Measurements from ENCODE around the gene NEK5. TPM values are rescaled to one million over a fixed set of nuclear protein-coding genes. Genes with fewer than 3 reads are reported as not detected.
"Not testable (repeated sequence)": the region's sequence is repeated elsewhere in the genome, so short reads cannot be mapped to it uniquely, and the experiment has no call there.

Gene NEK5
- total RNA-seq, 1 experiment from 2014 or later: 0.39 TPM

DNA sequence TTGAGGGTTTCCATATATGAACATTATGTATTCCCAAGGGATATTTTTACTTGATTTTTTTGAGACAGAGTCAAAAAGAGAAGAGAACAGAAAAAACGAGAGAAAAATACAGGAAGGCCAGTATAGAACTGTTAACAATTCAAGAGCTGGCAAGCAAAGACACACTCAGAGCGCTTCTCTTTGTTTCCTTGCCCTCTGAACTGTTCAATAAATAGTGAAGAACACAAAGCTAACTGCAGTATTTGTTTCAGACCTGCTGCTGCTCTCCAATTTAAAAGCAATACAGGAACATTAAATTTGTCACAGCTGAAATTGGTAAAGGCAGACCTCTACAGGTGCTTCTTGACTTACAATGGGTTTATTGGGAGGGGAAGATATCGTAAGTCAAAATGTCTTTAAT is 44.5 kb upstream of the NEK5 start:
- Mint-ChIP-seq H3K4me1 (ENCODE audit: low read depth, unreplicated experiment) (peaks cover 17% of the 10 kb centered on the region), H3K27ac (ENCODE audit: unreplicated experiment) (no peak overlapping the region), H3K36me3 (ENCODE audit: insufficient read depth, unreplicated experiment) (peaks cover 32% of the 10 kb centered on the region), H3K9me3 (ENCODE audit: unreplicated experiment) (no peaks in the 10 kb centered on the region), H3K4me3 (ENCODE audit: unreplicated experiment) (no peak overlapping the region), H3K27me3 (ENCODE audit: insufficient read depth, unreplicated experiment) (no peaks in the 10 kb centered on the region)
- Histone ChIP-seq H3K9me3 (no peaks in the 10 kb centered on the region), H3K4me3 (ENCODE audit: low read depth, low read length) (no peak overlapping the region), H3K27me3 (replicated peaks; ENCODE audit: control insufficient read depth, insufficient read depth, low read length) (no peaks in the 10 kb centered on the region), H3K4me1 (peaks cover 18% of the 10 kb centered on the region), H3K36me3 (ENCODE audit: control insufficient read depth, insufficient read depth, low read length) (0 out of 2 replicates have a peak, but pooled peaks cover 1% of the 10 kb centered on the region)
- ChIA-PET CTCF (no interaction called here), POLR2A (no interaction called here)
- intact Hi-C loops (cut with micrococcal nuclease; ENCODE audit: unreplicated experiment): no loop called here
- no TSS peak for BruUV-seq (replicated peaks)
- no peak for DNase-seq
- TF ChIP-seq, protein P1, sequence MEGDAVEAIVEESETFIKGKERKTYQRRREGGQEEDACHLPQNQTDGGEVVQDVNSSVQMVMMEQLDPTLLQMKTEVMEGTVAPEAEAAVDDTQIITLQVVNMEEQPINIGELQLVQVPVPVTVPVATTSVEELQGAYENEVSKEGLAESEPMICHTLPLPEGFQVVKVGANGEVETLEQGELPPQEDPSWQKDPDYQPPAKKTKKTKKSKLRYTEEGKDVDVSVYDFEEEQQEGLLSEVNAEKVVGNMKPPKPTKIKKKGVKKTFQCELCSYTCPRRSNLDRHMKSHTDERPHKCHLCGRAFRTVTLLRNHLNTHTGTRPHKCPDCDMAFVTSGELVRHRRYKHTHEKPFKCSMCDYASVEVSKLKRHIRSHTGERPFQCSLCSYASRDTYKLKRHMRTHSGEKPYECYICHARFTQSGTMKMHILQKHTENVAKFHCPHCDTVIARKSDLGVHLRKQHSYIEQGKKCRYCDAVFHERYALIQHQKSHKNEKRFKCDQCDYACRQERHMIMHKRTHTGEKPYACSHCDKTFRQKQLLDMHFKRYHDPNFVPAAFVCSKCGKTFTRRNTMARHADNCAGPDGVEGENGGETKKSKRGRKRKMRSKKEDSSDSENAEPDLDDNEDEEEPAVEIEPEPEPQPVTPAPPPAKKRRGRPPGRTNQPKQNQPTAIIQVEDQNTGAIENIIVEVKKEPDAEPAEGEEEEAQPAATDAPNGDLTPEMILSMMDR (IDR thresholded peaks at IDR 0.05; ENCODE audit: insufficient read depth in 1 of 2, low read depth in 1 of 2, low read length in 1 of 2, severe bottlenecking in 1 of 2, unreplicated experiment in 1 of 2): no peak

GRCh38 chr13:52171686-52172085 is 42.8 kb upstream of the NEK5 start:
- H3K4me3 ChIP-seq (ENCODE audit: low read depth, low read length); CTCF ChIA-PET; H3K9me3 ChIP-seq; H3K4me3 Mint-ChIP-seq (ENCODE audit: unreplicated experiment); POLR2A ChIA-PET; H3K36me3 ChIP-seq (ENCODE audit: control insufficient read depth, insufficient read depth, low read length); H3K27me3 Mint-ChIP-seq (ENCODE audit: insufficient read depth, unreplicated experiment); DNase-seq; H3K27ac Mint-ChIP-seq (ENCODE audit: unreplicated experiment); intact Hi-C loops (cut with micrococcal nuclease; ENCODE audit: unreplicated experiment); H3K27me3 ChIP-seq (replicated peaks; ENCODE audit: control insufficient read depth, insufficient read depth, low read length); H3K9me3 Mint-ChIP-seq (ENCODE audit: unreplicated experiment); H3K4me1 Mint-ChIP-seq (ENCODE audit: low read depth, unreplicated experiment); BruUV-seq (replicated peaks): not testable (repeated sequence)
- peaks cover 25% of the 10 kb centered on the region for H3K36me3 Mint-ChIP-seq (ENCODE audit: insufficient read depth, unreplicated experiment)
- H3K4me1 ChIP-seq: peaks cover 18% of the 10 kb centered on the region

- POLR2A ChIA-PET; intact Hi-C loops (cut with micrococcal nuclease; ENCODE audit: unreplicated experiment); H3K36me3 ChIP-seq (ENCODE audit: control insufficient read depth, insufficient read depth, low read length); H3K27ac Mint-ChIP-seq (ENCODE audit: unreplicated experiment); H3K4me3 Mint-ChIP-seq (ENCODE audit: unreplicated experiment); H3K4me1 Mint-ChIP-seq (ENCODE audit: low read depth, unreplicated experiment); H3K9me3 Mint-ChIP-seq (ENCODE audit: unreplicated experiment); H3K27me3 Mint-ChIP-seq (ENCODE audit: insufficient read depth, unreplicated experiment); H3K9me3 ChIP-seq; DNase-seq; BruUV-seq (replicated peaks); H3K4me3 ChIP-seq (ENCODE audit: low read depth, low read length); CTCF ChIA-PET; H3K27me3 ChIP-seq (replicated peaks; ENCODE audit: control insufficient read depth, insufficient read depth, low read length): not testable (repeated sequence)
- H3K4me1 ChIP-seq: peaks cover 18% of the 10 kb centered on the region
- H3K36me3 Mint-ChIP-seq (ENCODE audit: insufficient read depth, unreplicated experiment): peaks cover 30% of the 10 kb centered on the region
Observed at GRCh38 chr13:52170828-52171391, 42.0 kb upstream of the NEK5 start.

DNA sequence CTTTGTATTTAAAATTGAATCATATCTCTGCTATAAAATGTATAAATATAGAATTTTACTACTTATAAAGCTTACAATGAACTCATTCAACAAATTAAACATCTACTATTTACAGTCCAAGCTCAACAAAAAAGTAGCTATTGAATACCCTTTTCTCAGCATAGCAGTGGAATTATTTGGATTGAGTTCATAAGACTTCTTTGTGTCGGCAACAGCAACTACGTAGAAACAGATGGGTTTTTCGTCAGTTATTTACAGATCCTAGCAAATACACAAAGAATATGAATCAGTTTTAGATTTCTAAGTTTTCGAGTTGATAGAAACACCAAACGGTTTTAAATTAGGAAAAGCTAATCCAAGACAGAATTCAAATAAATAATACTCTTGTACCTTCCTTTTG is 41.0 kb upstream of the NEK5 start:
- H3K4me3 Mint-ChIP-seq (ENCODE audit: unreplicated experiment): no peak overlapping the region
- 0 out of 2 replicates have a peak, but pooled peaks cover 1% of the 10 kb centered on the region for H3K36me3 ChIP-seq (ENCODE audit: control insufficient read depth, insufficient read depth, low read length)
- no peak overlapping the region for H3K27ac Mint-ChIP-seq (ENCODE audit: unreplicated experiment)
- BruUV-seq (replicated peaks): no TSS peak
- ChIA-PET POLR2A (no interaction called here), CTCF (no interaction called here)
- DNase-seq: no peak
- H3K4me1 ChIP-seq: peaks cover 9% of the 10 kb centered on the region
- no peaks in the 10 kb centered on the region for H3K9me3 Mint-ChIP-seq (ENCODE audit: unreplicated experiment)
- no peaks in the 10 kb centered on the region for H3K9me3 ChIP-seq
- H3K4me1 Mint-ChIP-seq (ENCODE audit: low read depth, unreplicated experiment): no peaks in the 10 kb centered on the region
- TF ChIP-seq, protein P1 (IDR thresholded peaks at IDR 0.05; ENCODE audit: insufficient read depth in 1 of 2, low read depth in 1 of 2, low read length in 1 of 2, severe bottlenecking in 1 of 2, unreplicated experiment in 1 of 2): no peak
- intact Hi-C loops (cut with micrococcal nuclease; ENCODE audit: unreplicated experiment): no loop called here
- H3K27me3 ChIP-seq (replicated peaks; ENCODE audit: control insufficient read depth, insufficient read depth, low read length): no peaks in the 10 kb centered on the region
- H3K27me3 Mint-ChIP-seq (ENCODE audit: insufficient read depth, unreplicated experiment): no peaks in the 10 kb centered on the region
- no peak overlapping the region for H3K4me3 ChIP-seq (ENCODE audit: low read depth, low read length)
- peaks cover 30% of the 10 kb centered on the region for H3K36me3 Mint-ChIP-seq (ENCODE audit: insufficient read depth, unreplicated experiment)
